Stimulated activated CD4-positive, alpha-beta T cell treated with anti-CD3 and anti-CD28 coated beads, Interleukin-2, amount 100 ng/mL, for 48 hours (primary cell): ENCODE measurements around the gene MAU2.
"Not testable (repeated sequence)": the region's sequence is repeated elsewhere in the genome, so short reads cannot be mapped to it uniquely, and the experiment has no call there.

Experiments used
- DNase-seq, 2 donors: peaks; one replicate each; pipeline ENCODE4 v3.0.0-alpha.2; 2020

Gene MAU2

GRCh38 chr19:19348266-19348665, 27.6 kb downstream of the MAU2 start:
- no peak for DNase-seq

GRCh38 chr19:19349365-19349764, 28.7 kb downstream of the MAU2 start:
- no peak for DNase-seq

DNA sequence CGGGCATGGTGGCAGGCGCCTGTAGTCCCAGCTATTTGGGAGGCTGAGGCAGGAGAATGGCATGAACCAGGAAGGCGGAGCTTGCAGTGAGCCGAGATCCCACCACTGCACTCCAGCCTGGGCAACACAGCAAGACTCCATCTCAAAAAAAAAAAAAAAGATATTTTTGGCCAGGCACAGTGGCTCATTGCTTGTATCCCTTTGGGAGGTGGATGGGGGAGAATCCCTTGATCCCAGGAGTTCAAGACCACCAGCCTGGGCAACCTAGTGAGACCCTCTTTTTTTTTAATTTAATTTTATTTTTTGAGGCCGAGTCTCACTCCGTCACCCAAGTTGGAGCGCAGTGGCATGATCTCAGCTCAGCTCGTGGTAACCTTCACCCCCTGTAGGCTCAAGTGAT, 30.1 kb downstream of the MAU2 start:
- not testable (repeated sequence) for DNase-seq

- no peak for DNase-seq
Observed at GRCh38 chr19:19352823-19353222, 32.2 kb downstream of the MAU2 start.

DNA sequence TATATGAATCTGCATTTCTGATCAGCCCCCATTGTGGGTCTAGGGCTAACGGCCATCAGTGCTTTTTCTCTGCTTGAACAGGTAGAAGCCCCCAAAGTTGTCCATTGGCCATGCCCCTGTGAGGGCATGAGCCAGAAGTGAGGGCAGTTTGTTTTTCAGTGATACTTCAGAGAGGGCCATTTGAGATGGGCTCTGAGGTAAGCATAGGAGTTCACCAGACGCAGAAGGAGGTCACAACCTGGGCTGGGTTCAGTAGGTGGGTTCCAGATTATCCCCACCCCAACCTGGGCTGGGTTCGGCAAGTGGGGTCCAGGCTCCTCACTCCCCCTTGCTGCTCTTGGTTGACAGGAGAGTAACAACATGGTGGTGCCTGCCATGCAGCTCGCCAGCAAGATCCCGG, 33.4 kb downstream of the MAU2 start:
- no peak for DNase-seq

- no peak for DNase-seq
Observed at GRCh38 chr19:19354932-19355331, 34.3 kb downstream of the MAU2 start.

- DNase-seq: no peak
Observed at GRCh38 chr19:19355606-19356139, 35.0 kb downstream of the MAU2 start.

GRCh38 chr19:19356500-19356899, 35.9 kb downstream of the MAU2 start:
- no peak for DNase-seq

- no peak for DNase-seq
Observed at GRCh38 chr19:19356901-19357566, 36.4 kb downstream of the MAU2 start.

- peak; percentile 72 to 75 for DNase-seq
Observed at GRCh38 chr19:19361075-19361594, 40.5 kb downstream of the MAU2 start.

DNA sequence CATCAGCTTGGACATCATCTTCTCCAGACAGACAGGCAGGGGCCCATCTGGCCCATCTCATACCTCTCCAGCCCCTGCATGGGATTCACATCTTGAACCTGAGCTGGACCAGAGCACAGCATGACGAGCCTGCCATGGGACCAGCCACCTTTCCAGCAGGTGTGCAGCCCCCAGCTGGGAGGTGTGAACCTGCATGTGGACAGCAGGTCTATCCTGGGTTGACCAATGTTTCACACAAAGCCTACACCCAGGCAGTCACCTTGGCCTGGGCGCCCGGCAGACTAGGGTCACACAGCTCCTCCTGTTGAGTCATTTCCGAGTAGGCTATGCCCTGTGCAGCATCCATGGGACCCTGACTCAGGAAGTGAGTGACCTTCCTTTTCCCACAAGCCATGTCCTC, 41.4 kb downstream of the MAU2 start:
- no peak for DNase-seq

DNA sequence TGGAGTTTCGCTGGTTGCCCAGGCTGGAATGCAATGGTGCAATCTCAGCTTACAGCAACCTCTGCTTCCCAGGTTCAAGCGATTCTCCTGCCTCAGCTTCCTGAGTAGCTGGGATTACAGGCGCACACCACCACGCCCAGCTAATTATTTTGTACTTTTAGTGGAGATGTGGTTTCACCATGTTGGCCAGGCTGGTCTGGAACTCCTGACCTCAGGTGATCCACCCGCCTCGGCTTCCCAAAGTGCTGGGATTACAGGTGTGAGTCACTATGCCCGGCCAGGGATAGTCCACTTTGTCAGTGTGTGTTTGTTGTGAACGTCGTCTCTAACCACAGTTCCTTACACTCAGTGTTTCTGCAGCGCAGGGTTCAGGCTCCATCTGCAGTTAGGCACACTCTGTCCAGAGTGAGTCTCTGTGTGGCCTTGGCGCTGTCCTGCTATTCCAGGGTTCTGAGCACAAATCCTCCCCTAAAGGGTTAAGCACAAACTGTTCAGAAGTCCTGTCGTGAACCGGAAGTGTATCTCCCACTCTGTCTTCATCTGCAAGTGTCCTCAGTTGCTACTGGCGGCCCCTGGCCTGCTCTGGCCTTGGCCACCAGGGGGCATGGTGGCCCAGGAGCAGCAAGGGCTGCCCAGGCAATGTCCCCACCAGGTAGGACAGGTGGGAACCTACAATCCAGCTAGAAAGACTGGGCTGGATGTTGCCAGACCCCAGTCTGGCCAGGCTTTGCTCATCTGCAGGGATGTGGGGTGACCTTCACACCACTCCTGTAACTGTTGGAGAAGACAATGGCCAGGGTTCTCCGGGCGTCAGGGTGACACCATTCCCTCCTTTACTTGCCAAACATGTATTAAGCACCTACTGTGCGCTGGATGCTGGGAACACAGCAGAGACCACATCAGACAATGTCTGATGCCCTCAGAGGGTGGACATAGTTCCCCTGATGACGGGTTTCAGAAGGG, 46.1 kb downstream of the MAU2 start:
- peak; percentile 65 to 70 for DNase-seq

GRCh38 chr19:19368087-19368486, 47.5 kb downstream of the MAU2 start:
- no peak for DNase-seq

- no peak for DNase-seq
Observed at GRCh38 chr19:19371059-19371458, 50.4 kb downstream of the MAU2 start.

DNA sequence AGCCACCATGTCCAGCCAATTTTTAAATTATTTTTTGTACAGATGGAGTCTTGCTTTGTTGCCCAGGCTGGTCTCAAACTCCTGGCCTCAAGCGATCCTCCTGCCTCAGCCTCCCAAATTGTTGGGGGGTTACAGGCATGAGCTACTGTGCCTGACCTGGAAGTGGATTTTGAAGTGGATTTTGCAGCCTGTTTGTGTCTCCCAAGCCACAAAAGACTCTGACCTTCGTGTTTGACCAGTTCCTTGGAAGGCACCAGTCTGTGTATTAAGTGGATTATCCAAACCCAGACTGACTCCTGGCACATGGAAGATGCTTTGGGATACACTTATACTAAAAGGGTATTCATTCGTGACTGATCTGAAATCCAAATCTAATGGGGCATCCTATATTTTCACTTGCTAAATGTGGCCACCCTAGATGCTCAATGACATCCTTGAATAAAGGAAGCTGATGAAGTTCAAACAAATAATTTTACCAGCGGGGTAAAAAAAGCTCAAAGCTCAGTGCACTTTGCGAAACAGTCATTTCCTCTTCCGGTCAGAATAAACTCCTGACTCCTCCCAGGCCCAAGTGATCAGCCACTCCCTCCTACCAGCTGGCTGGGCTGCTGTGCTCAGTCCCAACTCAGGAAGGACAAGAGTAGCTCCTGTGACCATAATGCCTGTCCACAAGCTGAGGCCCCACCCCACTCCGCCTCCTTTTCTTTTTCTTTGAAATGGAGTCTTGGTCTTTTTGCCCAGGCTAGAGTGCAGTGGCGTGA, 52.2 kb downstream of the MAU2 start:
- no peak for DNase-seq

DNA sequence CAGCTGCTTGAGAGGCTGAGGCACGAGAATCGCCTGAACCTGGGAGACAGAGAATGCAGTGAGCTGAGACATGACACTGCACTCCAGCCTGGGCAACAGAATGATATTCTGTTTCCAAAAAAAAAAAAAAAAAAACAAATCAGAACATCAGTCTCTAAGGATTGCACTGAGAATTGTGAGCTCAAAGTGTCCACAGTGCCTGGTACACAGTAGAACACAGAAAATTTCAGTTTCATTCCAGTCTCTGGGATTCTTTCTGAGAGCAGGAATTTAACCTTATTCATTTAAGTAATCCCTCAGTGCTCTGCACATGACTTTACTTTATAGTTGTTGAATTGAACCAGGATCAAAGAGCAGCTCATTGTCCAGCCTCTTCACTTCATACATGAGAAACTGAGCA, 58.9 kb downstream of the MAU2 start:
- DNase-seq: no peak

- not testable (repeated sequence) for DNase-seq
Observed at GRCh38 chr19:19380316-19380715, 59.7 kb downstream of the MAU2 start.

GRCh38 chr19:19381007-19381926, 60.6 kb downstream of the MAU2 start:
- no peak for DNase-seq

- DNase-seq: no peak
Observed at GRCh38 chr19:19382118-19382517, 61.5 kb downstream of the MAU2 start.

DNA sequence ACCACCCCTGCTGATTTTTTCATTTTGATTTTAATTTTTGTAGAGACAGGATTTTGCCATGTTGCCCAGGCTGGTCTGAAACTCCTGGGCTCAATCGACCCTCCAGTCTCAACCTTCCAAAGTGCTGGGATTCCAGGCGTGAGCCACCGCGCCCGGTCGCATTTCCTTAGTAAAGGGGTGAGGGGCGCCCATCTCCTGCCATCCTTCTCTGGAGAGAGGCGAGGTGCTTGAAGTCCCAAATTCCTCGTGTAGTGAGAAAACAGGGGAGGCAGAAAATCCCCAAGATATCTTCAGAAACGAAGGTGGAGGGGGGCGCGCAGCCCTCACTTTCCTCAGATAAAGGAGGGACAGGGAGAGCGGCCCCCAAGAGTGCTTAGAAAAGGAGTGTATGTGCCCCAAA, 63.9 kb downstream of the MAU2 start:
- no peak for DNase-seq

DNA sequence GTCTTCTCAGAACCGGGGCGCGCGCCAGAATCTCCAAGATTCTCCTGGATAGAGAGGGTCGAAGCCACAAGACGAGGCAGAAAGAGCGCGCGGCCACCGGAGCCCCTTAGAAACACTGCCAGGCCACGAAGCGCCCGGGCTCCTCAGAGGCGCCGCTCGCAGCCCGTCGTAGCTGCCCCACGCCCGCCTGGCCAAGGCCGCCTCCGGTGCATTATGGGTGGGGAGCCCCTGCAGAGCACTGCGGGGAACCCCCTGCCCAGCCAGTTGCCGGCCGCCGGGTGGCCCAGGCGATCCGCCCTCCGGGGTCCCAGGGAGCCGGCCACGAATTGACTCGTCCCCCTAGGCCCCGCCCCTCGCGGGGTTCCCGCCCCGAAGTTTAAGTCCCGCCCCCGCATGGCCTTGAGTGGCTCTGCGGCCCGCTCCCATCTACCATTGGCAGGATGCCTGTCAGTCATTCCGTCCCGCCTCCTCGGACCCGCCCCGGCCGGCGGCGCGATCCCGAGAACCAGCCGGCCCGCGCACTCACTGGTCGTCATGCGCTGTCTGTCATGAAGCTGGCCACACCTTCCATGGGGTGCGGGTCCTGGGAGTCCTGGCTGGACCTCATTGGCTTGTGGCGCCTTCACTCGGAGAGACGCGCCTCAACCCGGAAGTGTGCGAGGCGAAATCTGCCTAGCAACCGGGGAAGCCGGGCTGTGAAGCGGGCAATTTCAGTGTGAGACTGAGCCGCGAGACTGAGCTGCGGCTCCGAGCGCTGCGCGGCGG, 64.7 kb downstream of the MAU2 start:
- peak; percentile 100 for DNase-seq
